NCI-H2107 treated with DMSO at 0.1 percent for 48 hours (cell line): ENCODE data around the gene DDX41.
"Not testable (repeated sequence)": the region's sequence is repeated elsewhere in the genome, so short reads cannot be mapped to it uniquely, and the experiment has no call there.

Source experiments
- DNase-seq: peaks from one replicate; lab custom pipeline; 2025; ENCODE audit not compliant: unreplicated experiment; lab: John Stamatoyannopoulos, UW

The DDX41 gene

GRCh38 chr5:177498013-177498787 lies 18.6 kb downstream of the DDX41 start:
- no peak for DNase-seq

- peak; percentile 68 for DNase-seq
Observed at GRCh38 chr5:177497292-177498012, 19.3 kb downstream of the DDX41 start, which contains the start of gene PDLIM7. PDLIM7 (minus strand) TSS chr5:177497604; CDS start chr5:177496512, 1,092 bp downstream.

- DNase-seq = no peak
Observed at GRCh38 chr5:177496727-177497291, 20.0 kb downstream of the DDX41 start.

- no peak for DNase-seq
Observed at GRCh38 chr5:177496070-177496726, 20.6 kb downstream of the DDX41 start.

- no peak for DNase-seq
Observed at GRCh38 chr5:177495243-177496060, 21.3 kb downstream of the DDX41 start.

- no peak for DNase-seq
Observed at GRCh38 chr5:177494346-177495195, 22.2 kb downstream of the DDX41 start.

GRCh38 chr5:177493795-177494345 lies 22.9 kb downstream of the DDX41 start:
- no peak for DNase-seq

GRCh38 chr5:177492841-177493240 lies 23.9 kb downstream of the DDX41 start:
- no peak for DNase-seq

- no peak for DNase-seq
Observed at GRCh38 chr5:177491983-177492746, 24.6 kb downstream of the DDX41 start.

GRCh38 chr5:177491429-177491945 lies 25.3 kb downstream of the DDX41 start:
- no peak for DNase-seq

GRCh38 chr5:177490992-177491391 lies 25.8 kb downstream of the DDX41 start:
- DNase-seq = no peak

- DNase-seq = no peak
Observed at GRCh38 chr5:177490311-177490991, 26.3 kb downstream of the DDX41 start.

GRCh38 chr5:177489119-177489716 lies 27.5 kb downstream of the DDX41 start:
- DNase-seq = no peak

GRCh38 chr5:177487975-177488374 lies 28.8 kb downstream of the DDX41 start:
- no peak for DNase-seq

- no peak for DNase-seq
Observed at GRCh38 chr5:177487144-177487543, 29.6 kb downstream of the DDX41 start.

GRCh38 chr5:177486256-177486655 lies 30.5 kb downstream of the DDX41 start:
- DNase-seq = no peak

GRCh38 chr5:177485753-177486152 lies 31.0 kb downstream of the DDX41 start:
- not testable (repeated sequence) for DNase-seq
